HG03342 (cell line): ENCODE data around the gene CGB5.
"Not testable (repeated sequence)": the region's sequence is repeated elsewhere in the genome, so short reads cannot be mapped to it uniquely, and the experiment has no call there.

Experiments
- ATAC-seq: cut with Tn5 transposase; IDR thresholded peaks from one replicate; pipeline ENCODE4 v1.9.1; 2021; ENCODE audit warnings: mild to moderate bottlenecking, moderate library complexity; ENCODE audit not compliant: unreplicated experiment

The CGB5 gene

DNA sequence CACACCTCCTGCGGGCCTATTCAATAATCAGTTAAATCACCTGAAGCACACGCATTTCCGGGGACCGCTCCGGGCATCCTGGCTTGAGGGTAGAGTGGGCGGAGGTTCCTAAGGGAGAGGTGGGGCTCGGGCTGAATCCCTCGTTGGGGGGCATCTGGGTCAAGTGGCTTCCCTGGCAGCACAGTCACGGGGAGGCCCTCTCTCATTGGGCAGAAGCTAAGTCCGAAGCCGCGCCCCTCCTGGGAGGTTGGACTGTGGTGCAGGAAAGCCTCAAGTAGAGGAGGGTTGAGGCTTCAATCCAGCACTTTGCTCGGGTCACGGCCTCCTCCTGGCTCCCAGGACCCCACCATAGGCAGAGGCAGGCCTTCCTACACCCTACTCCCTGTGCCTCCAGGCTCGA, at the start of gene CGB5:
TSS of gene CGB5 (plus strand) at position 301 of the 400 bp plus-strand sequence. CDS start 362 bp downstream, outside the sequence.
- not testable (repeated sequence) for ATAC-seq

GRCh38 chr19:48994035-48994386, 49.6 kb upstream of the CGB5 start:
- no peak for ATAC-seq

DNA sequence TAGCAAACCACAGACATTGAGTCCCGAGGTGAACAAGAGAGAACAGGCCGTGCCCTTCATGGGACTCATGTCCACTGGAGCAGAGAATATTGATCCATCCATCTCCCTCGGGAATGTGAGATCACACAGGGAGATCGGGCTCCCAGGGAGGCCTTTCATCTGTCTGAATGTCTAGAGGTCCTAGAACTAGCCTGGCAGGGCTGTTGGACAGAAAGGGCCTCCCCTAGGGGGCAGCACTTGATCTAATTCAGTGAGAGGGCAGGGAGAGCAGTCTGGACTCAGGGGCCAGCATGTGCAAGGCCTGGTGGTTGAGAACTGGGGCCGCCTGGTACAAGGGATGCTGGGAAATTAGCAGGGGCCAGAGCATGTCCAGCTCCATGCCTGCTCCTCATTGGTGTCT, 45.7 kb upstream of the CGB5 start:
- ATAC-seq = no peak

- ATAC-seq = no peak
Measured at GRCh38 chr19:48999481-49000325, 43.9 kb upstream of the CGB5 start.

DNA sequence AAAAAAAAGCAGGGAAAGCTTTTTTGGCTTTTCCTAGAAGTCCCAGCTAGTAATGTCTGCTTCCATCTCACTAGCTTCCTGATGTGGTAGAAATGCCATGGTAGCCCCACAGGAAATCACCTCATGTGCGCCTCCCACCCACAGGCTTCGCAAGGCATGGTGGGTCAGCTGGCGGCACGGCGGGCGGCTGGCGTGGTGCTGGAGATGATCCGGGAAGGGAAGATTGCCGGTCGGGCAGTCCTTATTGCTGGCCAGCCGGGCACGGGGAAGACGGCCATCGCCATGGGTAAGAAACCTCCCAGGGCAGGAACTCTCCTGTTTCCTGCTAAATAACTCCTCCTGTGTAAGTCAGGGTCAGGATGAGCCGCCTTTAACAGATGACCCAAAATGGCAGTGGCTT, 39.5 kb upstream of the CGB5 start:
- ATAC-seq = no peak

DNA sequence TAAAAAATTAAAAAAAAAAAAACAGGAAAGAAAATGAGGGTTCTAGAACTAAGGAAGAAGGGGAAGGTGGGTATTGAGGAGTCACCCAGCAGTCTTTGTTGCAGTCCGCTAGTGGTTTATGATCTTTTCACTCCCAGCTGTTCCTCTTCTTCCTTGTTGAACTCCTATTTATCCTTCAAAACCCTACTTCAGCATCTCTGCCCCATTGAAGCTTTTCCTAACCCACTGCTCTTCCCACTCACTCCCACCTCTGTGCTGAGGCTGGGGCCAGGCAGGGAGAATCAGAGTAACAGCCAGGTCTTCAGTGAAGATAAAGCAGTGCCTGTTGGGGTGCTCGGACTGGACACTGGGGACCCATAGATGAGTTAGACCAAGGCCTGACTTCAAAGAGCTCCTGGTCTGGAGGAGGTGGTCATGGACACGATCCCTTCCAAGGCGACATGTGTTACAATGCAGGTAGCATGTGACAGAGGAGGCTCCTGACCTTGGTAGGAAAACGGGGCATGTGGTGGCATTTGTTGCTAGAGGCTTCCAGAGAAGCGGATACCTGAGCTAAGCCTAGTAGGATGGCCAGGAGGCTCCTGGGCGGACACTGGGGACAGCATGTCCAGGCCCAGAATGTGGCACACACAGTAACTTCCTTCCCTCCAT, 38.6 kb upstream of the CGB5 start:
- ATAC-seq = no peak

- no peak for ATAC-seq
Measured at GRCh38 chr19:49006905-49007304, 36.7 kb upstream of the CGB5 start.

DNA sequence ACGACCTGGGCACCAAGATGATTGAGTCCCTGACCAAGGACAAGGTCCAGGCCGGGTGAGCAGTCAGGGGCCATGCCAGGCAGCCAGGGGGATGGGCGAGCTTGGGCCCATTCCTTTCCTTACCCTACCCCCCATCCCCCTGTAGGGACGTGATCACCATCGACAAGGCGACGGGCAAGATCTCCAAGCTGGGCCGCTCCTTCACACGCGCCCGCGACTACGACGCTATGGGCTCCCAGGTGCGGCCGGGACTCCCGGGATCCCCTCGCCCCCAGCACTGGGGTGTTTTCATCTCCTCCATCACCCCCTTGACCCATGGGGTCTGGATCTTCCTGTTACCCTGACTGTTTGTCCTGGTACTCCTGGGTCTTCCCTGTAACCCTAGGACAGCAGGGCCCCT, 33.8 kb upstream of the CGB5 start:
- no peak for ATAC-seq

- ATAC-seq = no peak
Measured at GRCh38 chr19:49010453-49010852, 33.2 kb upstream of the CGB5 start.

- ATAC-seq = no peak
Measured at GRCh38 chr19:49011194-49011593, 32.5 kb upstream of the CGB5 start.

GRCh38 chr19:49014123-49014869, 29.4 kb upstream of the CGB5 start:
- ATAC-seq = no peak

DNA sequence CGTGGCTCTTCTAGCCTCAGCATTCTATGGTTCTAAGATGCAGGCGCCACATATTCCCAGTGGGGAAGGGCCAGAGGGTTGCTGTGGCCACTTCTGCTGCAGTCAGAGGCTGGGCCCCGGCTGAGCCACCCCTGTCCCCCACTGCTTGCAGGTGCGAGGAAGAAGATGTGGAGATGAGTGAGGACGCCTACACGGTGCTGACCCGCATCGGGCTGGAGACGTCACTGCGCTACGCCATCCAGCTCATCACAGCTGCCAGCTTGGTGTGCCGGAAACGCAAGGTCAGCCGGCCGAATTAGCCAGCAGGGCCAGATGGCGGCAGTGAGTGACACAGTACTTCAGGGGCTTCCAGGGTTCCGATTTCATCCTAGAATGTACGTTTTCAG, 28.8 kb upstream of the CGB5 start:
- no peak for ATAC-seq

DNA sequence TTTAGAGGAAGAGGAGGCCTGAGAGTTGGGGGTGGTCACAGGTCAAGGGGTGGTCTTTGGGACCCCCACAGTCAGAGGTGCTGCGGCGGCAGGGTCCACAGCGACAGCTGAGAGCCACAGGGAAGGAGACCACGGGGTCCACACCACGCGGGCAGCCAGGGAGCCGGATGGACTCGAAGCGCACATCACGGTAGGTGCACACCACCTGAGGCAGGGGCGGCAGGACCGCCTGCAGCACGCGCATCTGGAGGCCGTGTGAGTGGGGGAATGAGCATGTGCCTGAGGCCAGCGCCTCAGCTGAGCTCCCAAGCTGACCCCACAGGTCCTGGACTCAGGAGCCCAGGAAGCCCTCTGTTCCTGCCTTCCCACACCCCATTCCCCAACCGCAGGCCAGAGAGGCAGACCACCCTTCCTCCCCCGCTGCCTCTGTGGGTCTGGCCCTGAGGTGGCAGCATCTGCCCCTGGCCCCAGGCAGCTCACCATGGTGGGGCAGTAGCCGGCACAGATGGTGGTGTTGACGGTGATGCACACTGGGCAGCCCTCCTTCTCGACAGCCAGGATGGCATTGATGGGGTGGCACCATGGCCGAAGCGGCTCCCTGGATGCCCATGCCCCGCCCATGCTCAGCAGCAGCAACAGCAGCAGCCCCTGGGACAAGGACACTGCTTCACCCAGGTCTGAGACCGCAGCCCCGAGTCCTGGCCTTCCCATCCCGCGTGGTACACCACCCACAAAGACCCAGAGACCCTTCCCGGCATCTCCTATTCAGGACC, 27.4 kb upstream of the CGB5 start:
- ATAC-seq = no peak

DNA sequence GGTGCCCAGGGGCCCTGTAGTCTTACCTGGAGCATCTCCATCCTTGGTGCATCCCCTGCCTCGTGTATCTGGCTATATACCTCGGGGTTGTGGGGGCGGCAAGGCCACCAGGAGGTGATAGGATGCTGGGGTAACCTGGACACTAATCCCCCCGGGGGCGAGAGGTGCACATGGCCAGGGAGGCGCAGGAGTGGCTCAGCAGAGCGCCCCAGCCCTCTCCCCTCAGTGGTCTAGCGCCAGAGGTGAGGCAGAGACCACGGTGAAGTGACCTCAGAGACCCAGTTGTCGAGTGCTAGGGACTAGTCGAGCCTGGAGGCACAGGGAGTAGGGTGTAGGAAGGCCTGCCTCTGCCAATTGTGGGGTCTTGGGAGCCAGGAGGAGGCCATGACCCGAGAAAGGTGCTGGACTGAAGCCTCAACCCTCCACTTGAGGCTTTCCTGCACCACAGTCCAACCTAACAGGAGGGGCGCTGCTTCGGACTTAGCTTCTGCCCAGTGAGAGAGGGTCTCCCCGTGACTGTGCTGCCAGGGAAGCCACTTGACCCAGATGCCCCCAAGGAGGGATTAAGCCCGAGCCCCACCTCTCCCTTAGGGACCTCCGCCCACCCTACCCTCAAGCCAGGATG, 26.5 kb upstream of the CGB5 start, which contains the start of gene LHB:
TSS of gene LHB (minus strand) at position 51 of the 625 bp plus-strand sequence. CDS start at position 41, 10 bp downstream.
- ATAC-seq = no peak

DNA sequence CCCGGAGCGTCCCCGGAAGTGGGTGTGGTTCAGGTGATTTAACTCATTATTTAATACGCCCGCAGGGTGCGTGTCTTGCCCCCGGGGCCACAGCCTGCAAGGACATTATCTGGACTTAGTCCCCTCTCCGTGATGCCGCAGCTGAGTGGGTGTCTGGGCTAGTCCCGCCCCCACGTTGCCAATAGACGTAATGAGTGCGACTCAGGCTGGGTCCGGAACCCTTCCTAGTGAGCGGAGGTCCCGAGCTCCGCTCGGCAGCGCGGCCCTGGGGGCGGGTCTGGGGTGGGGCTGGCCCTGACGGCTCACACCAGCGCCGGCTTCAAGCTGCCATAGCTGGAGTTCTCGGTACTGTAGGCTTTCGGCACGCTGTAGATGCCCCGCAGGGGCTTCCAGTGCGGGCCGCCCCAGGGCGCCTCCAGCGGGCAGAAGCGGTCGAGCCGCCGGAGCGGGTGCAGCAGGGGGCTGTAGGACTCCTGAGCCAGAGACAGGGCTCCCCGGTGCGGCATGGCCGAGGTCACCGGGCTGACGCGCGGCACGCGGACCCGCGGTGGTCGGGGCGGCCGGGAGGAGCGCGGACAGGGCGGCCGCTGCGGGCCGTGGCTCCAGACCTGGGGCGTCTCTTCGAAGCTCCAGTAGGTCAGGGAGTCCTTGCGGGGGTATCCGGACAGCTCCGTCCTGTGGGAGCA, 25.8 kb upstream of the CGB5 start:
- ATAC-seq = peak; percentile 47

- ATAC-seq = not testable (repeated sequence)
Measured at GRCh38 chr19:49018388-49019241, 25.0 kb upstream of the CGB5 start.

- ATAC-seq = no peak
Measured at GRCh38 chr19:49019242-49019932, 24.3 kb upstream of the CGB5 start.

GRCh38 chr19:49020342-49020741, 23.3 kb upstream of the CGB5 start:
- ATAC-seq = no peak
